Upper lobe of left lung (tissue), 6 donors: Measurements from ENCODE around the gene NAGLU. TPM values are rescaled to one million over a fixed set of nuclear protein-coding genes. Genes with fewer than 3 reads are reported as not detected.

Experiments
- ATAC-seq, 2 donors: fragments of 200-7000 bp; cut with Tn5 transposase; one replicate each; pipeline ENCODE4 v1.9.1; 2022; ENCODE audit warnings: mild to moderate bottlenecking in 2 of 2, moderate library complexity in 2 of 2; ENCODE audit not compliant: low FRiP score in 2 of 2
- DNase-seq, 2 donors: peaks; one replicate each; pipeline ENCODE4 v3.0.0-alpha.2; 2019 to 2020
- H3K27ac ChIP-seq, 4 donors: fragments of 200-600 bp; sonication (generic); one replicate each; pipeline ENCODE4 v1.5.1; 2016 to 2019
- H3K27me3 ChIP-seq, 4 donors: fragments of 200-600 bp; sonication (generic); one replicate each; pipeline ENCODE4 v1.5.1; 2017 to 2019
- H3K36me3 ChIP-seq, 4 donors: fragments of 200-600 bp; sonication (generic); one replicate each; pipeline ENCODE4 v1.5.1; 2016 to 2019
- H3K4me1 ChIP-seq, 4 donors: fragments of 200-600 bp; sonication (generic); one replicate each; pipeline ENCODE4 v1.5.1; 2018 to 2019
- H3K4me3 ChIP-seq, 4 donors: fragments of 200-600 bp; sonication (generic); one replicate each; pipeline ENCODE4 v1.5.1; 2017 to 2019; ENCODE audit warnings: mild to moderate bottlenecking in 2 of 4, moderate library complexity in 1 of 4
- H3K9me3 ChIP-seq, 4 donors: fragments of 200-600 bp; sonication (generic); one replicate each; pipeline ENCODE4 v1.5.1; 2018 to 2019
- CTCF ChIP-seq, 6 experiments: fragments of 450-650 bp in 4 of 6; fragments of 200-600 bp in 2 of 6; sonication (generic) in 2 of 6; IDR thresholded peaks; one replicate each; pipeline ENCODE4 v1.5.1; 2016 to 2019; ENCODE audit warnings: antibody characterized with exemption in 6 of 6
- EP300 ChIP-seq, 4 donors: sonication (generic); formaldehyde crosslinking; IDR thresholded peaks; one replicate each; pipeline ENCODE4 v1.5.1; 2017; ENCODE audit warnings: antibody characterized with exemption in 4 of 4, control low read depth in 2 of 4
- POLR2A ChIP-seq, 4 donors: fragments of 450-650 bp; IDR thresholded peaks; one replicate each; pipeline ENCODE4 v1.5.1; 2016 to 2017; ENCODE audit warnings: antibody characterized with exemption in 4 of 4, mild to moderate bottlenecking in 2 of 4
- POLR2AphosphoS5 ChIP-seq, 2 donors: sonication (generic); formaldehyde crosslinking; IDR thresholded peaks; one replicate each; pipeline ENCODE4 v1.5.1; 2017; ENCODE audit warnings: antibody characterized with exemption in 2 of 2
- WGBS, 2 donors: methylation state at CpG; one replicate each; pipeline ENCODE4 v1.1.5; 2017 to 2018; 5-methylcytosine and 5-hydroxymethylcytosine counted together
- total RNA-seq, 6 donors: library from RNA; depleted of rRNA in 4 of 6; stranded (reverse); fragments of >200 nt in 4 of 6; gene quantifications; one replicate each; pipeline versions ENCODE4 v1.1.0 to v1.2.1, GENCODE V29; 2016 to 2021
- donor health status: DM: no; HTN: no; CAD: no; lungs with moderate emphysema.
- donor health status: DM: no; HTN: yes; CAD: no; lungs with severe emphysema.

The NAGLU gene
- total RNA-seq, 6 donors from 2014 or later: 36.7 to 97.4 (median 68.4) TPM

DNA sequence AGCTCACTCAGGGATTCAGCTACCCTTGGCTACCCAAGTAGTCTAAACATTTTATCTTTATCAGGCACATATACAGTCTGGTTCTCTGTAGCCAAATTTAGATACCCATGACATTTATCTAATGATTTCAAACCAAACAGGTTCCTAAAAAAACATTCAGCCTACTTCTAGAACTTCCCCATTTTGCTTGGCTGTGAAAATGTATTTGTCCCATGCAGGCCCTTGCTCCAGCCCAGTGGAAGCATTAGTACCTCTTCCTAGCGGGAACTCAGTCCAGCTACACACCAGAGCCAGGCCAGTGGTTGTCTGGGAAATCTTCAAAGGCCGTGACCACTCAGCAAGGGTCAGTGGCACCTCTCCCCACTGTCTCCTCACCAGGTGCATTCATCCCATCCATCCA lies 26.2 kb upstream of the NAGLU start:
- H3K36me3 ChIP-seq: peaks cover 13 to 78% (median 43%) of the 10 kb centered on the region in 4 donors
- H3K27me3 ChIP-seq: no peaks in the 10 kb centered on the region
- H3K4me3 ChIP-seq: no peak overlapping the region
- TF ChIP-seq CTCF (IDR thresholded peaks at IDR 0.05): no peak
- no peak for TF ChIP-seq POLR2A (IDR thresholded peaks at IDR 0.05)
- no peak for TF ChIP-seq EP300 (IDR thresholded peaks at IDR 0.05)
- no peak for TF ChIP-seq POLR2AphosphoS5 (IDR thresholded peaks at IDR 0.05)
- no peak for ATAC-seq
- WGBS, 2 donors: 79 to 94% methylated on average over 2 of the region's 2 CpGs
- peaks cover 4 to 12% (median 7%) of the 10 kb centered on the region in 4 donors for H3K4me1 ChIP-seq
- no peak overlapping the region for H3K27ac ChIP-seq
- no peak for DNase-seq
- H3K9me3 ChIP-seq: no peaks in the 10 kb centered on the region

- Histone ChIP-seq H3K4me3 (no peak overlapping the region), H3K27ac (peak overlapping the region; percentile 35 to 81 (median 57)), H3K36me3 (peaks cover 13 to 69% (median 46%) of the 10 kb centered on the region in 4 donors), H3K4me1 (peaks cover 16 to 23% (median 18%) of the 10 kb centered on the region in 4 donors), H3K9me3 (no peaks in the 10 kb centered on the region), H3K27me3 (no peaks in the 10 kb centered on the region)
- 90 to 92% methylated on average over 9 of the region's 9 CpGs for WGBS, 2 donors
- DNase-seq (no peak), ATAC-seq (no peak)
- TF ChIP-seq POLR2A (IDR thresholded peaks at IDR 0.05) (no peak), EP300 (IDR thresholded peaks at IDR 0.05) (no peak), POLR2AphosphoS5 (IDR thresholded peaks at IDR 0.05) (no peak), CTCF (IDR thresholded peaks at IDR 0.05) (no peak)
Measured at GRCh38 chr17:42512246-42512645, 23.8 kb upstream of the NAGLU start.

DNA sequence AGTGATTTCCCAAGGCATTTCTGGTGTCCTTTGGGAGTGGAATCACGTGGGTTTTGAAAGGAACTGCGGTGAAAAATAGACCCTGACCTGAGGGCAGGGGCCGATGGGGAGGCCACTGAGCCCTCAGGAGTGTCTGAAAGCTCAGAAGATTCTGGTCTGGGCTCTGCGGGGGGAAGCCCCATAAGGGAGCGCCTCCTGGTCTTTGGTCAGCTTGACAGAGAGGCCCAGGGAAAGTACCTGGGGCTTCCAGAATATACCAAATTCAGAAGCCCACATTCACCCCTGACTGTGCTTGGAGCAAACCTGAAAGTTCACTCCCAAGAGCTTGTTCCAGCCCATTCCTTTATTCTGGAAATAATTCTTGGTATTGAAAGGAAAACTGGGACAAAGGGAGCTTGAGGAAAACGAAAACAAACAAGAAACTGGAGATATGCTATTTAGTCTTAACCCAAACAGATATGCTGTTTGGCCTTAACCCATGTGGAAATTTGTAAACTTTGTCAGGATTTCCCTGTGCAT lies 23.2 kb upstream of the NAGLU start:
- no peak for DNase-seq
- Histone ChIP-seq H3K9me3 (no peaks in the 10 kb centered on the region), H3K4me1 (peaks cover 21 to 29% (median 23%) of the 10 kb centered on the region in 4 donors), H3K36me3 (peaks cover 8 to 65% (median 41%) of the 10 kb centered on the region in 4 donors), H3K4me3 (no peak overlapping the region), H3K27me3 (no peaks in the 10 kb centered on the region), H3K27ac (peak overlapping the region; percentile 35 to 81 (median 57))
- 77 to 80% methylated on average over 5 to 6 of the region's 6 CpGs for WGBS, 2 donors
- no peak for TF ChIP-seq POLR2AphosphoS5 (IDR thresholded peaks at IDR 0.05)
- no peak for TF ChIP-seq EP300 (IDR thresholded peaks at IDR 0.05)
- no peak for TF ChIP-seq CTCF (IDR thresholded peaks at IDR 0.05)
- ATAC-seq: no peak

- H3K9me3 ChIP-seq: no peaks in the 10 kb centered on the region
- H3K27me3 ChIP-seq: no peaks in the 10 kb centered on the region
- ATAC-seq (no peak), DNase-seq (no peak)
- H3K36me3 ChIP-seq: peaks cover 4 to 56% (median 33%) of the 10 kb centered on the region in 4 donors
- no peak overlapping the region for H3K4me3 ChIP-seq
- peaks cover 30 to 38% (median 32%) of the 10 kb centered on the region in 4 donors for H3K4me1 ChIP-seq
- TF ChIP-seq POLR2A (IDR thresholded peaks at IDR 0.05): no peak
- no peak for TF ChIP-seq CTCF (IDR thresholded peaks at IDR 0.05)
- no peak for TF ChIP-seq EP300 (IDR thresholded peaks at IDR 0.05)
- no peak for TF ChIP-seq POLR2AphosphoS5 (IDR thresholded peaks at IDR 0.05)
- H3K27ac ChIP-seq: peak overlapping the region; percentile 3 to 81 (median 66)
- WGBS, 2 donors: 94 to 96% methylated on average over 10 to 11 of the region's 11 CpGs
Measured at GRCh38 chr17:42513686-42514085, 22.4 kb upstream of the NAGLU start.

DNA sequence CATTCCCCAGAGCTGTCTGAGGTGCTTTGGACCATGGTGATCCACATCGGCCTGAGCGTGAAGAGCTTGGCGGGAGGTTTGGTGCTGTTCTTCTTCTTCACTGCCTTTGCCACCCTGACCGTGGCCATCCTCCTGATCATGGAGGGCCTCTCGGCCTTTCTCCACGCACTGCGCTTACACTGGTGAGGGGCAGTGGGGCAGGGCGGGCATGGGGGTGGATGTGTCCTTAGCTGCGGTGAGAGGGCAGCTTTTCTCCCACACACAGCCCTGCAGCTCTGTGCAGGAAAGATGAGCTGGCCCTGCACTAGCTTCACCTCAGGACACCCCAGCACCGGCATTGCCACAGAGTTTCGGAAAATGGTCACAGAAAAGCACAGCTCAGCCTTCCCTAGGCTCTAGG lies 21.8 kb upstream of the NAGLU start:
- Histone ChIP-seq H3K4me3 (no peak overlapping the region), H3K36me3 (peaks cover 4 to 50% (median 27%) of the 10 kb centered on the region in 4 donors), H3K27ac (peak overlapping the region in 2 of 4 donors; percentile 8 to 78), H3K4me1 (peaks cover 36 to 44% (median 38%) of the 10 kb centered on the region in 4 donors), H3K9me3 (no peaks in the 10 kb centered on the region), H3K27me3 (no peaks in the 10 kb centered on the region)
- TF ChIP-seq EP300 (IDR thresholded peaks at IDR 0.05) (no peak), CTCF (IDR thresholded peaks at IDR 0.05) (no peak), POLR2AphosphoS5 (IDR thresholded peaks at IDR 0.05) (no peak), POLR2A (IDR thresholded peaks at IDR 0.05) (no peak)
- no peak for DNase-seq
- ATAC-seq: no peak
- 97% methylated on average over 11 of the region's 11 CpGs for WGBS, 2 donors
